H54 (cell line): ENCODE data around the gene MKRN2OS.
"Not testable (repeated sequence)": the region's sequence is repeated elsewhere in the genome, so short reads cannot be mapped to it uniquely, and the experiment has no call there.

Experiments
- DNase-seq: peaks from one replicate; pipeline ENCODE4 v3.0.0; 2011; ENCODE audit warnings: low spot score, mixed read lengths; ENCODE audit not compliant: insufficient read length
- FAIRE-seq: peaks from 3 replicates; lab custom pipeline; 2011; peaks lifted over from hg19 to GRCh38; lab: Jason Lieb, UNC
- POLR2A ChIP-seq: IDR thresholded peaks from 2 replicates; pipeline ENCODE4 v1.6.1; 2011; ENCODE audit warnings: low read depth, mild to moderate bottlenecking, low read length

The MKRN2OS gene

GRCh38 chr3:12556314-12556689, 11.0 kb upstream of the MKRN2OS start:
- DNase-seq (no peak), FAIRE-seq (no peak)
- TF ChIP-seq POLR2A, result no peak

- FAIRE-seq (no peak), DNase-seq (no peak)
- TF ChIP-seq POLR2A, result no peak
Measured at GRCh38 chr3:12553921-12554391, 8.7 kb upstream of the MKRN2OS start.

DNA sequence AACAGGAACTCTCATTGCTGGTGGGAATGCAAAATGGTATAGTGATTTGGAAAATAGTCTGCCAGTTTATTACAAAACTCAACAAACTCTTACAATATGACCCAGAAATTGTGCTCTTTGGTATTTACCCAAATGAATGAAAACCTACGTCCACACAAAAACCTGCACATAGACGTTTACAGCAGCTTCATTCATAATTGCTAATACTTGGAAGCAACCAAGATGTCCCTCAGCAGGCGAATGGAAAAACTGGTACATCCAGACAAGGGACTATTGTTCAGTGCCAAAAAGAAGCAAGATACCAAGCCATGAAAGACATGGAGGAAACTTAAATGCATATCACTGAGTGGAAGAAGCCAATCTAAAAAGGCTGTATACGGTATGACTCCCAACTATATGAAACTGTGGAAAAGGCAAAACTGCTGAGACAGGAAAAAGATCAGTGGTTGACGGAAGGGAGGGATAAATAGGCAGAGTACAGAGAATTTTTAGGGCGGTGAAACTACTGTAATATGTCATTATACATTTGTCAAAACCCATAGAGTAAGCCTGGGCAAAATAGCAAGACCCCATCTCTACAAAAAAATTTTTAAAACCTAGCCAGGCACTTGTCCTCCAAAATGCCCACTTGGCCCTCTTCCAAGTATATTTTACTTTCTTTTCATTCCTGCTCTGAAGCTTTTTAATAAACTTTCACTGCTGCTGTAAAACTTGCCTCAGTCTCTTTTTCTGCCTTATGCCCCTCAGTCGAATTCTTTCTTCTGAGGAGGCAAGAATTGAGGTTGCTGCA, 4.9 kb upstream of the MKRN2OS start:
- no peak for TF ChIP-seq POLR2A
- FAIRE-seq (no peak), DNase-seq (no peak)

GRCh38 chr3:12544652-12545472, 437 bp downstream of the MKRN2OS start:
- FAIRE-seq, result no peak

DNA sequence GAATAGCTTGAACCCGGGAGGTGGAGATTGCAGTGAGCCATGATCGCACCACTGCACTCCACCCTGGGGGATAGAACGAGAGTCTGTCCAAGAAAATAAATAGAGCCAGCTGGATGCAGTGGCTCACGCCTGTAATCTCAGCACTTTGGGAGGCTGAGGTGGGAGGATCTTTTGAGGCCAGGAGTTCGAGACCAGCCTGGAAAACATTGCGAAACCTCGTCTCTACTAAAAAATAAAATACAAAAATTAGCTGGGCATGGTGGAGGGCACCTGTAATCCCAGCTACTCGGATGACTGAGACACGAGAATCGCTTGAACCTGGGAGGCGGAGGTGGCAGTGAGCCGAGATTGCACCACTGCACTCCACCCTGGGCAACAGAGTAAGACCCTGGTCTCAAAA, 1.8 kb downstream of the MKRN2OS start:
- DNase-seq, FAIRE-seq: not testable (repeated sequence)

More at GRCh38 chr3:12544652-12545472, 437 bp downstream of the MKRN2OS start:
- TF ChIP-seq POLR2A, result no peak
- DNase-seq, result no peak

- no peak for TF ChIP-seq POLR2A
- DNase-seq (no peak), FAIRE-seq (no peak)
Measured at GRCh38 chr3:12541625-12542024, 3.7 kb downstream of the MKRN2OS start.

DNA sequence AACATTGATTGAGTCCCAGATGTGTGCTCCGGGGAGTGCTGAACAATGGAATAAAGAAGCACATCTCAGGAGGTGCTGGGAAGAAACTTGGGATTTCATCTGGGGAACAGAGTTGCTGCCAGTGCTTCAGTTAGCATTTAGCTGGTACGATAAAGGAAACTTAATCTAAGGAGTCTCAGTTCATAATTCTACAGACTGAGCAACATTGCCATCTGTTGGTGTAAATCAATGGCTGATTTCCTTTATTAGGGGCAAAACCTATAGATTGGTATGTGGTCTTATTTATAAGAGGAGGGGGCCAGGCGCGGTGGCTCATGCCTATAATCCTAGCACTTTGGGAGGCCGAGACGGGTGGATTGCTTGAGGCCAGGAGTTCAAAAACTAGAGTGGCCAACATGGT, 8.9 kb downstream of the MKRN2OS start:
- FAIRE-seq (no peak), DNase-seq (no peak)
- TF ChIP-seq POLR2A, result no peak

DNA sequence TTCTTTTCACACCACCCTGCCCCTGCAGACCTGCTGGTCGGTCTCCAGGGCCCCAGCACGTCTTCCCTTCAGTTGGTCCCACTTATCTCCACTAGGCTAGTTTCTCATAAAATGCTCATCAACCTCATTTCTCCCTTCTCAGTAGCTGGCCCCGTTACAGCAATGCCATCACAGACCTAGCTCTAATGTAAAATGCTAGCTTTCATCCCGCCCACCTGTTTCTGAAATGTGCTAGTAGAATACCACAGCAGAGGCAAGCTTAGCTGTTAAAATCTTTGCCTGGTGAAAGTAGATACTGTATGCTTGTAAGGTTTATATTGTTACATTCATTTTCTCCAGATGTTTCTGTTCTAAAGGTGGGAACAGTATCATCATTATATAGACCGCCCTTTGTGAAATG, 13.1 kb downstream of the MKRN2OS start:
- FAIRE-seq, result no peak
- no peak for TF ChIP-seq POLR2A
- no peak for DNase-seq

- DNase-seq (no peak), FAIRE-seq (no peak)
- no peak for TF ChIP-seq POLR2A
Measured at GRCh38 chr3:12527757-12528143, 17.5 kb downstream of the MKRN2OS start.

GRCh38 chr3:12522721-12523120, 22.6 kb downstream of the MKRN2OS start:
- FAIRE-seq, result no peak
- no peak for TF ChIP-seq POLR2A
- no peak for DNase-seq

GRCh38 chr3:12521010-12521409, 24.3 kb downstream of the MKRN2OS start:
- TF ChIP-seq POLR2A, result no peak
- no peak for DNase-seq
- FAIRE-seq, result no peak

DNA sequence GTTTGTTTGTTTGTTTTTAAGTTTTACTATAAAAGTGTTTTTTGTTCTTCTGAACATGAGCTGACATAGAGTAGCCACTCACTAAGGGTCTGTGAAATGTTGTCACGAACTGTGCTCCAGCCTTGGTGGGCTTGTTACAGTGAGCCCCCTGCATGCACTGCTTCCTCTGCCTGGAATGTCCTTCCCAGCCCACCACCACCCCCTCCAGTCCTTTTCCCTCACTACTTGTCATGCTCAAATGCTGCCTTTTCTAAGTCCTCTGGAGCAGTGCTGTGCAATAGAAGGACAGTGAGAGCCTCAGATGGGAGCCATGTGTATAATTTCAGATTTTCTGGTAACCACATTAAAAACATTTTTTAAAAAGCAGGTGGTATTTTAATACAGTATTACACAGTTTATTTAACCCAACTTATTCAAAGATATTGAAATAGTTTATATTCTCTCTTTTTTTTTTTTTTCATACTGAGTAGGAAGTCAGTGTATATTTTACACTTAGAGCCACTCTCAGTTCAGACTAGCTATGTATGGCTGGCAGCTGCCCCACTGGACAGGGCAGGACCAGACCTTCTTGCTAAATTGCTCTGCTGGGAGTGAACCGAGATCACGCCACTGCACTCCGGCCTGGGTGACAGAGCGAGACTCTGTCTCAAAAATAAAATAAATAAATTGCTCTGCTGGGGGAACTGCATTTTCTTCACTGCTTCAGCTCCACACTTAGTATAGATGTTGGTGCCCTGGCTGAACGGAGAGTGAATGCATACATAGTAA, 26.9 kb downstream of the MKRN2OS start:
- FAIRE-seq (no peak), DNase-seq (no peak)
- no peak for TF ChIP-seq POLR2A

DNA sequence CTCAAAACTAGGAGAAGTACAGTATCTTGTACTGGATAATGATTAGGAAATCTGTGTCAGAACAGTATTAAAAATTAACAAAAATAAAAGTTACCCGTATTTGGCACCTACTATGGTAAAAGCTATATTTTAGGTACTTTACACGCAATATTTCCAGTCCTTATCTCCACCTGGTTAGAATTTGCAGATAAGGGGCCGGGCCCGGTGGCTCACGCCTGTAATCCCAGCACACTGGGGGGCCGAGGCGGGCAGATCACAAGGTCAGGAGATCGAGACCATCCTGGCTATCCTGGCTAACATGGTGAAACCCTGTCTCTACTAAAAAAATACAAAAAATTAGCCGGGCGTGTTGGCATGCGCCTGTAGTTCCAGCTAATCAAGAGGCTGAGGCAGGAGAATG, 28.4 kb downstream of the MKRN2OS start:
- FAIRE-seq, result no peak
- DNase-seq, result no peak
- no peak for TF ChIP-seq POLR2A

GRCh38 chr3:12515631-12516030, 29.7 kb downstream of the MKRN2OS start:
- DNase-seq (no peak), FAIRE-seq (no peak)
- no peak for TF ChIP-seq POLR2A
